Naive thymus-derived CD4-positive, alpha-beta T cell (primary cell): ENCODE data around the gene LCK. TPM values are rescaled to one million over a fixed set of nuclear protein-coding genes. Genes with fewer than 3 reads are reported as not detected.
A peak's percentile ranks its signal among the peaks of the same experiment; 100 is the strongest.

Experiments used
- ATAC-seq: fragments of 150-1000 bp; cut with Tn5 transposase; 2 replicates; pipeline ENCODE4 v1.10.0; 2021; ENCODE audit warnings: mild to moderate bottlenecking, moderate library complexity
- CTCF ChIA-PET: fragments of 350-600 bp; sonication (Branson Sonifier 250); formaldehyde crosslinking; loops from one replicate; lab custom pipeline; 2021; ENCODE audit warnings: antibody characterized with exemption; lab: Charles Lee
- POLR2A ChIA-PET: fragments of 350-600 bp; sonication (Branson Sonifier 250); formaldehyde crosslinking; loops from one replicate; lab custom pipeline; 2021; ENCODE audit warnings: antibody characterized with exemption, inconsistent platforms; lab: Charles Lee
- DNase-seq, 9 donors: peaks; one replicate each; pipeline versions ENCODE4 v3.0.0 to v3.0.0-alpha.2; 2020 to 2022; ENCODE audit warnings: mixed read lengths in 1 of 9
- H3K27ac ChIP-seq: one replicate; pipeline ENCODE4 v1.7.0; 2013; ENCODE audit warnings: mild to moderate bottlenecking, low read depth, low read length, moderate library complexity
- H3K27me3 ChIP-seq, 2 donors: one replicate each; pipeline ENCODE4 v1.7.0; 2013; ENCODE audit warnings: low read length in 2 of 2, mild to moderate bottlenecking in 2 of 2, moderate library complexity in 2 of 2; ENCODE audit not compliant: control insufficient read depth in 2 of 2, insufficient read depth in 2 of 2
- H3K36me3 ChIP-seq, 3 experiments: 1 replicate in 2 of 3; 2 replicates in 1 of 3; pipeline ENCODE4 v1.7.0; 2013; ENCODE audit warnings: low read length in 3 of 3, mild to moderate bottlenecking in 3 of 3, moderate library complexity in 1 of 3; ENCODE audit not compliant: insufficient read depth in 3 of 3, control insufficient read depth in 2 of 3
- H3K4me1 ChIP-seq, 2 donors: one replicate each; pipeline ENCODE4 v1.7.0; 2013; ENCODE audit warnings: low read length in 2 of 2, mild to moderate bottlenecking in 2 of 2, moderate library complexity in 1 of 2; ENCODE audit not compliant: control insufficient read depth in 2 of 2, insufficient read depth in 2 of 2
- H3K4me3 ChIP-seq: 2 replicates; pipeline ENCODE4 v1.7.0; 2013; ENCODE audit warnings: mild to moderate bottlenecking, low read length
- H3K9me3 ChIP-seq, 3 experiments: 1 replicate in 2 of 3; 2 replicates in 1 of 3; pipeline ENCODE4 v1.7.0; 2013; ENCODE audit warnings: low read length in 3 of 3; ENCODE audit not compliant: control insufficient read depth in 2 of 3
- H3K27ac Mint-ChIP-seq, 9 donors: one replicate each; pipeline ENCODE4 v1.8.0; 2020 to 2022; ENCODE audit warnings: mixed read lengths in 9 of 9, mild to moderate bottlenecking in 8 of 9, moderate library complexity in 5 of 9, inconsistent platforms in 2 of 9
- H3K27me3 Mint-ChIP-seq, 5 donors: one replicate each; pipeline ENCODE4 v1.8.0; 2021 to 2022; ENCODE audit warnings: mixed read lengths in 5 of 5, mild to moderate bottlenecking in 1 of 5
- H3K36me3 Mint-ChIP-seq, 5 donors: one replicate each; pipeline ENCODE4 v1.8.0; 2020 to 2022; ENCODE audit warnings: mixed read lengths in 5 of 5, mild to moderate bottlenecking in 3 of 5, inconsistent platforms in 1 of 5
- H3K4me1 Mint-ChIP-seq, 7 donors: one replicate each; pipeline ENCODE4 v1.8.0; 2020 to 2022; ENCODE audit warnings: mixed read lengths in 7 of 7, mild to moderate bottlenecking in 3 of 7, inconsistent platforms in 1 of 7
- H3K4me3 Mint-ChIP-seq, 10 donors: one replicate each; pipeline ENCODE4 v1.8.0; 2020 to 2022; ENCODE audit warnings: mild to moderate bottlenecking in 10 of 10, mixed read lengths in 10 of 10, moderate library complexity in 6 of 10, inconsistent platforms in 2 of 10
- H3K9me3 Mint-ChIP-seq, 11 donors: one replicate each; pipeline ENCODE4 v1.8.0; 2020 to 2022; ENCODE audit warnings: mixed read lengths in 11 of 11, mild to moderate bottlenecking in 4 of 11, inconsistent platforms in 1 of 11, moderate library complexity in 1 of 11
- intact Hi-C, 2 donors: fragments of 100-400 bp; cut with micrococcal nuclease; formaldehyde crosslinking; loops; one replicate each; pipeline ENCODE4 v1.15.1; 2023
- polyA plus RNA-seq, 2 donors: library from polyadenylated mRNA; unstranded; fragments of 300-500 nt; fragmentation: Illumina TruSeq; gene quantifications; one replicate each; pipeline ENCODE4 v1.2.3, GENCODE V29; 2021
- total RNA-seq, 6 experiments: library from RNA in 5 of 6; stranded (reverse) in 5 of 6; gene quantifications; 1 replicate in 5 of 6; 2 replicates in 1 of 6; pipeline ENCODE4 v1.2.3 and lab custom pipeline; 2021 to 2026

The LCK gene
- total and polyA plus RNA-seq, 7 experiments from 2014 or later: 245 to 1,109 (median 480) TPM

DNA sequence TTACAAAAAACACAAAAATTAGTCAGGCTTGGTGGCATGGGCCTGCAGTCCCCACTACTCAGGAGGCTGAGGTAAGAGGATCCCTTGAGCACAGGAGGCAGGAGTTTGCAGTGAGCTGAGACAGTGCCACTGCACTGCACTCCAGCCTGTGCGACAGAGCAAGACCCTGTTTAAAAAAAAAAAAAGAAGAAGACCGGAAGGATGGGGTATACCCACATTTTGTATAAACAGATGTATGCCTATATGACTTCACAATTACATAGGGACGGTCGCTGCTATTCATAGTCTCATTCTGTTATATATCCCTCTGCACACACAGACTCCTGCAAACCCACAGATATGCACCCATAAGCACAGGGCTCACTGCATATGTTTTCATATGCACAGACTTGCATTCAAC is 12.7 kb downstream of the LCK start:
- peaks cover 53 to 71% of the 10 kb centered on the region in 2 donors for H3K4me1 ChIP-seq
- peak in 5 of 9 donors; percentile 51 to 61 (median 55) for DNase-seq
- ChIA-PET POLR2A (interaction anchor here (1.1 to 25.2 kb wide), 5 partner anchors 8 to 72 kb away, joined by 3 to 738 read pairs (median 5); partner anchors contain the start of genes FAM167B and LCK), CTCF (interaction anchor here (0.6 kb wide), 1 partner anchor 109 kb away, joined by 3 read pairs; no protein-coding TSS in a partner anchor)
- Mint-ChIP-seq H3K27me3 (no peaks in the 10 kb centered on the region), H3K4me3 (peak overlapping the region; percentile 54 to 86 (median 78)), H3K4me1 (peaks cover 38 to 66% (median 49%) of the 10 kb centered on the region in 7 donors), H3K36me3 (peaks cover 3 to 29% (median 21%) of the 10 kb centered on the region in 5 donors), H3K9me3 (peaks cover 0 to 4% (median 0%) of the 10 kb centered on the region in 11 donors), H3K27ac (peak overlapping the region; percentile 84 to 99 (median 95))
- ATAC-seq: peak; percentile 84
- H3K9me3 ChIP-seq: no peaks in the 10 kb centered on the region
- intact Hi-C loops: loop anchor here in 1 of 2 donors (1.0 kb wide), 2 partner anchors 7 to 10 kb away; no protein-coding TSS in a partner anchor
- H3K27ac ChIP-seq: peak overlapping the region; percentile 70
- H3K36me3 ChIP-seq: peaks cover 0 to 12% (median 11%) of the 10 kb centered on the region in 3 experiments
- peak overlapping the region; percentile 19 for H3K4me3 ChIP-seq
- no peaks in the 10 kb centered on the region for H3K27me3 ChIP-seq

DNA sequence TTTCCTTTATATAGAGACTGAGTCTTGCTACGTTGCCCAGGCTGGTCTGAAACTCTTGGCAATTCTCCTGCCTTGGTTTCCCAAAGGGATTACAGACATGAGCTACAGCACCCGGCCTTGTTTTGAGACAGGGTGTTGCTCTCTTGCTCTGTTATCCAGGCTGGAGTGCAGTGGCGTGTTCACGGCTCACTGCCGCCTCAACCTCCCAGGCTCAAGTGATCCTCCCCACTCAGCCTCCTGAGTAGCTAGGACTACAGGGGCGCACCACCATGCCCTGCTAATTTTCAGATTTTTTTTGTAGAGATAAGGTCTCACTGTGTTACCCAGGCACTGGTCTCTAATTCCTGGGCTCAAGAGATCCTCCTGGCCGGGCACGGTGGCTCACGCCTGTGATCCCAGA is 14.8 kb downstream of the LCK start:
- Histone ChIP-seq H3K27ac (peak overlapping the region; percentile 70), H3K4me1 (peaks cover 43 to 70% of the 10 kb centered on the region in 2 donors), H3K36me3 (peaks cover 0 to 7% (median 5%) of the 10 kb centered on the region in 3 experiments), H3K9me3 (no peaks in the 10 kb centered on the region), H3K4me3 (peak overlapping the region; percentile 11), H3K27me3 (no peaks in the 10 kb centered on the region)
- H3K27me3 Mint-ChIP-seq: no peaks in the 10 kb centered on the region
- ChIA-PET CTCF (interaction anchor here (0.7 to 2.7 kb wide), 5 partner anchors 12 to 25 kb away, joined by 3 to 7 read pairs (median 4); partner anchors contain the start of gene FAM167B), POLR2A (interaction anchor here (0.6 to 25.2 kb wide), 11 partner anchors 8 to 281 kb away, joined by 3 to 738 read pairs (median 6); partner anchors contain the start of genes FAM167B, HDAC1, LCK and MARCKSL1)
- peak overlapping the region; percentile 12 to 84 (median 72) for H3K4me3 Mint-ChIP-seq
- peak overlapping the region; percentile 85 to 99 (median 95) for H3K27ac Mint-ChIP-seq
- peaks cover 31 to 61% (median 42%) of the 10 kb centered on the region in 7 donors for H3K4me1 Mint-ChIP-seq
- H3K36me3 Mint-ChIP-seq: peaks cover 3 to 25% (median 13%) of the 10 kb centered on the region in 5 donors
- intact Hi-C loops: no loop called here
- peaks cover 0 to 4% (median 0%) of the 10 kb centered on the region in 11 donors for H3K9me3 Mint-ChIP-seq
- ATAC-seq (no peak), DNase-seq (no peak)

DNA sequence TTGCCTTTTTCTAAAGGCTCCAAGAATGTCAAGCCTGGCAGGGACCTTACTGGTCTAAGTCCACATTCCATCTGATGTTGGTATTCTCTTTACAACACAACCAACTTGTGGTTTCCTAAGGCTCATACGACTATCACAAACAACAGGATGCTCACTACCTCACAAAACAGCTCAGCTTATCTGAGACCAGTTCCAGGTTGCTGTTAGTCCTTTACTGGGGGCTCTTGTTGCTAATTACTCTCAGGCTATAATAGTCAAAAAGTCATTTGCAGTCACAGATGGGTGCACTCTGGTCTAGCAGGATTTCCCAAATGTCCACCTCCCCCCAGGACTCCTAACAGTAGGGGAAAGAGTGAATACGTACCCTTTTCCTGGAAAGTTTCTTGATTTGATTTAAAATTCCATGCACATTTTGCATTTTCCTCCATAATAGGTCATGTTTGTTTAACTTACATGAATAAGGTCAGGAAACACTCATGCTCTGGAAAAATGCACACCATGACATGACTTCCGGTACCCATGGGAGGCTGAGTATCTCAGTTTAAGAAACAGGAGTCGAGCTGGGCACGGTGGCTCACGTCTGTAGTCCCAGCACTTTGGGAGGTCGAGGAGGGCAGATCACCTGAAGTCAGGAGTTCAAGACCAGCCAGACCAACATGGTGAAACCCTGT is 16.0 kb downstream of the LCK start:
- peak; percentile 69 for ATAC-seq
- Mint-ChIP-seq H3K27me3 (no peaks in the 10 kb centered on the region), H3K9me3 (peaks cover 0 to 4% (median 0%) of the 10 kb centered on the region in 11 donors), H3K36me3 (peaks cover 3 to 34% (median 13%) of the 10 kb centered on the region in 5 donors), H3K27ac (peak overlapping the region; percentile 93 to 100 (median 99)), H3K4me1 (peaks cover 42 to 72% (median 54%) of the 10 kb centered on the region in 7 donors), H3K4me3 (peak overlapping the region; percentile 70 to 96 (median 86))
- CTCF ChIA-PET: interaction anchor here (0.7 to 2.7 kb wide), 7 partner anchors 9 to 51 kb away, joined by 3 to 7 read pairs (median 4); partner anchors contain the start of gene FAM167B
- POLR2A ChIA-PET: interaction anchor here (0.6 to 25.2 kb wide), 4 partner anchors 19 to 1030 kb away, joined by 3 to 738 read pairs (median 6); partner anchors contain the start of genes FAM167B, HDAC1 and LCK
- H3K9me3 ChIP-seq: no peaks in the 10 kb centered on the region
- peak overlapping the region; percentile 64 for H3K27ac ChIP-seq
- no peaks in the 10 kb centered on the region for H3K27me3 ChIP-seq
- H3K4me3 ChIP-seq: peak overlapping the region; percentile 18
- peak in 6 of 9 donors; percentile 41 to 68 (median 52) for DNase-seq
- H3K4me1 ChIP-seq: peaks cover 55 to 78% of the 10 kb centered on the region in 2 donors
- peaks cover 0 to 7% (median 0%) of the 10 kb centered on the region in 3 experiments for H3K36me3 ChIP-seq
- intact Hi-C loops: loop anchor here in 1 of 2 donors (1.0 kb wide), 1 partner anchor 17 kb away; no protein-coding TSS in a partner anchor

DNA sequence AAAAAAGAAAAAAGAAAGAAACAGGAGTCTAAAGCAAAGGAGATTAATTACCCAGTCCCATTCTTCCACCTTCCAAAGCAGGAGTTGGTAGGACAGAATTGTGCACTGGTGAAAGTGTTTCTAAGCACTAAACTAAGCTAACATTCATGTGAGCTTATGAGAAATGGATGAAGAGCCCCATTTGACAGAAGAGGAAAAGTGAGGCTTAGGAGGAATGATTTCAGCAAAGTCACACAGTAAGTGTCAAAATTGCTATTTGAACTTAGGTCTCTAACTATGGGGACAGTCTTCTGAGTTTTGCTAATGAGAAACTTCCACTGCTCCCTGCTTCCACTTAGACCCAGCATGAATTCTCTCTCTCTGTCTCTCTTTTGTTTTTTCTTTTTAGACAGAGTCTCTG is 18.7 kb downstream of the LCK start:
- ChIA-PET POLR2A (interaction anchor here (0.6 to 25.2 kb wide), 3 partner anchors 13 to 48 kb away, joined by 4 to 738 read pairs (median 5); partner anchors contain the start of genes EIF3I, FAM167B, LCK and TMEM234), CTCF (interaction anchor here (0.7 to 1.4 kb wide), 5 partner anchors 12 to 29 kb away, joined by 3 to 5 read pairs (median 4); no protein-coding TSS in a partner anchor)
- H3K27ac ChIP-seq: peak overlapping the region; percentile 41
- no peaks in the 10 kb centered on the region for H3K9me3 ChIP-seq
- Mint-ChIP-seq H3K9me3 (peaks cover 0 to 8% (median 0%) of the 10 kb centered on the region in 11 donors), H3K27me3 (no peaks in the 10 kb centered on the region), H3K4me3 (peak overlapping the region in 9 of 10 donors; percentile 6 to 53 (median 44)), H3K36me3 (peaks cover 3 to 38% (median 15%) of the 10 kb centered on the region in 5 donors), H3K4me1 (peaks cover 53 to 77% (median 63%) of the 10 kb centered on the region in 7 donors), H3K27ac (peak overlapping the region; percentile 40 to 96 (median 86))
- peaks cover 4 to 6% (median 6%) of the 10 kb centered on the region in 3 experiments for H3K36me3 ChIP-seq
- intact Hi-C loops: no loop called here
- ATAC-seq (no peak), DNase-seq (no peak)
- H3K4me1 ChIP-seq: peaks cover 59 to 76% of the 10 kb centered on the region in 2 donors
- H3K4me3 ChIP-seq: no peak overlapping the region
- no peaks in the 10 kb centered on the region for H3K27me3 ChIP-seq

GRCh38 chr1:32272557-32273390 is 21.7 kb downstream of the LCK start:
- Mint-ChIP-seq H3K36me3 (peaks cover 0 to 37% (median 16%) of the 10 kb centered on the region in 5 donors), H3K27ac (peak overlapping the region; percentile 77 to 99 (median 97)), H3K27me3 (no peaks in the 10 kb centered on the region), H3K9me3 (peaks cover 0 to 8% (median 0%) of the 10 kb centered on the region in 11 donors), H3K4me1 (peaks cover 45 to 77% (median 55%) of the 10 kb centered on the region in 7 donors), H3K4me3 (peak overlapping the region; percentile 74 to 91 (median 88))
- ATAC-seq (peak; percentile 43), DNase-seq (peak in 6 of 9 donors; percentile 52 to 69 (median 56))
- CTCF ChIA-PET: interaction anchor here (0.6 to 1.2 kb wide), 5 partner anchors 19 to 49 kb away, joined by 3 to 5 read pairs (median 4); partner anchors contain the start of gene HDAC1
- POLR2A ChIA-PET: interaction anchor here (0.5 to 25.2 kb wide), 20 partner anchors 8 to 100 kb away, joined by 3 to 738 read pairs (median 6); partner anchors contain the start of genes FAM167B, HDAC1, LCK and MARCKSL1
- H3K4me3 ChIP-seq: peak overlapping the region; percentile 49
- peak overlapping the region; percentile 79 for H3K27ac ChIP-seq
- intact Hi-C loops: loop anchor here (1.0 kb wide), 6 partner anchors 8 to 63 kb away; partner anchors contain the start of genes EIF3I (in 1 of the 2), HDAC1 (in 1 of the 2) and TMEM234 (in 1 of the 2)
- H3K36me3 ChIP-seq: peaks cover 9 to 36% (median 20%) of the 10 kb centered on the region in 3 experiments
- no peaks in the 10 kb centered on the region for H3K9me3 ChIP-seq
- no peaks in the 10 kb centered on the region for H3K27me3 ChIP-seq
- H3K4me1 ChIP-seq: peaks cover 42 to 69% of the 10 kb centered on the region in 2 donors
